DMS114 treated with DMSO at 0.1 percent for 48 hours (cell line): Measurements from ENCODE around the gene CUL9.

Experiments used
- DNase-seq: peaks from one replicate; lab custom pipeline; 2025; ENCODE audit not compliant: unreplicated experiment; lab: John Stamatoyannopoulos, UW

The CUL9 gene

GRCh38 chr6:43269273-43270007 lies 87.4 kb downstream of the CUL9 start:
- DNase-seq: no peak

- DNase-seq: no peak
These were observed 89.3 kb downstream of the CUL9 start for GRCh38 chr6:43271103-43271815.

DNA sequence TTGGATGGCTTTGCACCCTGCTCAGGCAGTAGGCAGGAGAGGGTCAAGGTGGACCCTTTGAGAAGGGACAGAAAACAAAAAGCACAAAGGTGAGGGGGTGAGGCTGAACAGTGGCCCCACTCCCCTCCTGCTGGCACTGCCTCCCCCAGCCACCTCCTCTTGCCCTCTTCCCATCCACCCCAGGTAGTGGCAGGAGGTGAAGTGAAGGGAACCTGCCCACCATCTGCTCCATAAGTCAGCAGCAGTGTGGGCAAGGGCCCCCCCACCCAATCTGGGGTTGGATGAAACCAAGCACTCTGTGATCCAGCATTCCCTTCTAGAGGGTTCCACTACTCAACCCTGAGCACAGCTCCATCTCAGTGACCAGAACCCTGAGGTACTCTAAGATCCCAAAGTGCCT lies 89.9 kb downstream of the CUL9 start:
- DNase-seq: no peak

DNA sequence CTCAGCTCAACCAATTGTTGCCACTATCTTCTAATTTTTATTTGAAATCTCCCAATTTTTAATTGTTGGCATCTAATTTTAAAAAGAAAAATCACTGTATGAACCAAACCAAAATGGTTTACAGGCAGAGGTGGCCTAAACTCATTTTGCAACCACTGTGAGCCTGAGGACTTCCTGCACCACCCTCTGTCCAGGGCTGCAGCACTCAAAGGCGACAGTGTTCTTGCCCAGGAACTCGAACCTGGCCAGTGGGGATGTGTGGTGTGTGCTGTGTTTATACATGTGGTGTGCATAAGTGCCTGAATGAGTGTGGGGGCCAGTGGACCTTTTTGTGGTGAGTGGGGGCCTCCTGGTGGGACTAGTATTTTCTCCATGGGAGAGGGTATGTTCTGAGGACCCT lies 91.7 kb downstream of the CUL9 start:
- DNase-seq: no peak
